NCI-H524 treated with DMSO at 0.1 percent for 48 hours (cell line): ENCODE results near the gene CAMK1.
A peak's percentile ranks its signal among the peaks of the same experiment; 100 is the strongest.

Source experiments
- DNase-seq: peaks from one replicate; lab custom pipeline; 2025; lab: John Stamatoyannopoulos, UW

The CAMK1 gene

DNA sequence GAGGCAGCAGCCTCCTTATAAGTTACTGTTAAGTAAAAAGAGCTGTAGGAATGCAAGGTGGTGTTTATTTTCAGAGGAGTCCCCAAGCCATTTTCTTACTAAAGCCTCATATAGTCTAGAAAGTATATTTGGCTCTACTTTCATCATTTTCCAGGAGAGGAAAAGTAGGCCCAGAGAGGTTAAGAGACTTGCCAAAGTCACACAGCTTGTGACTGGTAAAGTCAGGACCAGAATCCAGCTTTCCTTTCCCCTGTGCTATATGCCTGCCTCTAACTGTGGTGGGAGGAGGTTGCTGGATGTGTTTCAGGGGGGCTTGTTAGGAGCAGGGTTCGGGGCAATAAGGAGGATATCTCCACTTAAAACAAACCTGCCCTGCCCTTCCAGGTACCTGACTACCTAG is 27.2 kb downstream of the CAMK1 start:
- no peak for DNase-seq

DNA sequence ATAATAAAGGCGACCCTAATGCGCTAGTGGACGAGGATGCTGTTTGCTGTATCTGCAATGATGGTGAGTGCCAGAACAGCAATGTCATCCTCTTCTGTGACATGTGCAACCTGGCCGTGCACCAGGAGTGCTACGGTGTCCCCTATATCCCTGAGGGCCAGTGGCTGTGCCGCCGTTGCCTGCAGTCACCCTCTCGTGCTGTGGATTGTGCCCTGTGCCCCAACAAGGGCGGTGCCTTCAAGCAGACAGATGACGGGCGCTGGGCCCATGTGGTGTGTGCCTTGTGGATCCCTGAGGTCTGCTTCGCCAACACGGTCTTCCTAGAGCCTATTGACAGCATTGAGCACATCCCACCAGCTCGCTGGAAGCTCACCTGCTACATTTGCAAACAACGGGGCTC is 30.6 kb downstream of the CAMK1 start:
- DNase-seq, result no peak

DNA sequence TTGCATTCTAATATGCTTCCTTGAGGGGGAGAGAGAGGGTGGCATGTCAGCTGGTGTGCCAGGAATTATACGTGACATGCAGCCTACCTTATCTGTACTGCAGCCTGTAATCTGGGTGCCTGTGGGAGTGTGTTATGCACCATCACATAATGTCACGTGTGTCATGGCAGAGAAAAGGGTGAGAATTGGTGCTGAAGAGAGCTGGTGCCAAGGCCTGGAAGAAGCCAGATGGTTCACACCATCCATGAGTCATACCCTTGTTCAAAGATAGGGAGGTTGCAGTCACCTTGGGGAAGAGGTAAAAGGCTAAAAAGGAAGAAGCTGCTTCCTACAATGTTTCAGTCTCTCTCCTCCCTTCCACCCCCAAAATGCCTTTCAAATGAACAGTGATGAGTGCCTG is 32.9 kb downstream of the CAMK1 start:
- no peak for DNase-seq

DNA sequence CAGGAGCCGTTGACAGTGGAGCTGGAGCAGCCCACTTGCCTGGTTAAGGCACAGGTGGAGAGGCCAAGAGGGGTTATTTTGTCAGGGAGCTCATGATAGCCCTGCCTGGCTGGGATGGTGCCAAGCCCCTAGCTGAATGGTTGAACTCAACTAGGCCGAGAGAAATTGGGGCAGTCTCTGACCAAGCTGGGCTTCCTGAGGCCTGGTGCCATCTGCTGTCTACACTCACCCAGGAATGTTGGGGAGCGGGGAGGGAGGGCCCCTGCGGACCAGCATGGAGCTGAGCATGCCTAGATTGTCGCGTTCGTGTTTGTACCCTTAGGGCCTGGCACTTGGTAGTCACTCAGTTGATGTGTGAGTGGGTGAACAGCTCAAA is 37.0 kb downstream of the CAMK1 start:
- DNase-seq, result no peak

DNA sequence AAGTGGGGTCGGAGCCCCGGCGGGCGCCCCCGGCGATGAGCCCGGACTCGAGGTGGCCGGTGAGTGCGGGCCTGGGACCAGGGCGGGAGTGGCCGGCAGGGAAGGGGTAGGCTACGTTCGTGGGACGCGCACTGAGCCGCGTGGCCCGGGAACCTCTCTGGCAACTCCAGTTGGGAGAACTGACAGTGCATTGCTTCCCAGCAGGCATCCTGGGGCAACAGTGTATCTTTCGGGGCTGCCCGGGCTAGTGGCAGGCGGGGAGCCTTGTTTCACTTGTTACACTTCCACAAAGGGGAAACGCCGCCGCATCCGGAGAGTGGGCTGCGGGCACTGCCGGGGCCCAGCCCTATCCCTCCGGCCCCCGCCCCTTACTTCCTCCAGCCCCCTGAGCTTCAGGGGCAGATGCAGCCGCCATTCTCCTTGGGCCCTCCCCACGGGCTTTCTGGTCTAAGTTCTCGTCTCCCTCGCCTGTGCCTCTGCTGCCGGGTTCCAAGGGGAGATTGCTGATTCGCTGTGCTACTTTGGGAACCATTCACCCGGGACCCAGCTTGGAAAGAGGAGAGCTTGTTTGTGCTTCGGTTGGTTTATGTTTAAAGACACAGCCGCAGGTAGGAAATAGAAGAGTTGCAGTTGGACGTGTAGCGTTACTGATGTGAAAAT is 37.5 kb downstream of the CAMK1 start:
- DNase-seq, result no peak

DNA sequence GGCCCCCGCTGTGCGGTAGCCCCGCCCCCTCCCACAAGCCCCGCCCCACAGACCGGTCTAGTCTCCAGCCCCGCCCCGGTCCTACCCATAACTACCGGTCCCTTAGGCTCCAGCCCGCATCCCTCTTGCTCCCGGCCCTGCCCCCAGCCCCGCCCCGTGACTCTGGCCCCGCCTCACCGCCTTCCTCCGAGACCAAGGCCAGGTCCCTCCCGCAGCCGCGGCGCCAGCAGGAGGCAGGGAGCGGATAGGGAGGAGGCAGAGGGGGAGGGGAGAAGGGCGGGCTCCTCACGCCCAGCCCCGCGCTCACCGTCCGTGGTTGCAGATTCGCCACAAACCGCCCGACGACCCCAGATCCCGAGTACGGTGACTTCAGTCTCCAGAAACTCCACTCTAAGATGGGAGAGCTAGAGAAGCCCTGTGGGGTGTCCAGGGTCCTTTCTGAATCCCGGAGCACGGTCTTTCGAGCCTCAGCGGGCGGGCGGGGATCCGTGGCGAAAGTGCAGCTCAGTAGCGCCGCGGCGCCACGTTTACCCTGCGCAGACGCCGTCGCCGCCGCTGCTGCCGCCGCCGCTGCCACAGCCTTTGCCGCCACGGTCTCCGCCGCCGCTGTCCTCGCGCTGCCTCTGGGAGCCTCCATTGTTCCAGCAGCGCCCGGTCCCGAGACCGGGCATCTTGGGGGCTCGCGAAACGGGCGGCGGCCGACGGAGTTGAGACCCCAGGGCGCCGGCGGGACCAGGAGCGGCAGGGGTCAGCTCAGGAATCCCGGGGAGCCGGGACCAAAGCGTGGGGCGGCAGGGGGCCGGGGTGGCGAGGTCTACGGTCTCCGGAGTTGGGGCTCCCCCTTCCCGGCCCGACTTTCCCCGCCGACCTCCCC is 38.3 kb downstream of the CAMK1 start, which contains the start of gene BRPF1:
BRPF1 (plus strand) TSS at position 530 of the 874 bp plus-strand sequence. CDS start 2,406 bp downstream, outside the sequence.
- DNase-seq, result peak; percentile 73

DNA sequence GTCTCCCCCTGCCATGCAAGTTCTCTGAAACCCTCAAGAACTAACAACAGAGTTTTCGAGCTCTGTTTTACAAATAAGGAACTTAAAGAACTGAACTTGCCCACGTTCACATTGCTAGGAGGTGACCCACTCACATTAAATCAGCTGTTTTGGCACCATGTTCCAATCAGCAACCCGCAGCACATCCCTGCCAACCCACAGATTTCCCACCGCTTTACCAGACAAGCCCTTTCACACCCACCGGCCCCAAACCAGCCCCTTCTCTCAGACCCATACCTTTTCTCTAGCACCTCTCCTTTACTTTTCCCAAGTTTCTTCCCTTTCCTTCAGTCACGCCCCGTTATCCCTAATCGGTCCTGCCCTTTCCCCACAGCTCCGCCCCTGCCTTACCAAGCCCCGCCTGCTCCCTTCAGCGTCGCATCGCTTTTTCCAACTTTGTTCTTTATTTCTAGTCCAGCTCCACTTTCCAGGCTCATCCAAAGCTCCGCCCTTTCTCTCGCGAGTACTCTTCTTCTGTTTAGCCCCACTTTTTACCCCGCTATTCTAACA is 39.0 kb downstream of the CAMK1 start:
- DNase-seq, result no peak

DNA sequence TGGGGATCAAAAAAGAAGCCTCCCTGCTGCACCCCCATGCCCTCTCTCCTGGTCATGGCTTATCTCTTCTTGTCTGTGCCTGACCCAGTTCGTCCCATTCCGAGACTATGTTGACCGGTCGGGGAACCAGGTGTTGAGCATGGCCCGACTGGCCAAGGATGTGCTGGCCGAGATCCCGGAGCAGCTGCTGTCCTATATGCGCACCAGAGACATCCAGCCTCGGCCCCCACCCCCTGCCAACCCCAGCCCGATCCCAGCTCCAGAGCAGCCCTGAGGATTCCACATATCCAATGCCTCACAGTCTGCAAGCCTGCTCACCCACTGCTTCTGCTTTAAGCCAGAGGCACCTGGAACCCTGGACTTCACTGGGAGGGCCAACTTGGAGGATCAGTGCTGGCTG is 40.3 kb downstream of the CAMK1 start:
- DNase-seq, result no peak

DNA sequence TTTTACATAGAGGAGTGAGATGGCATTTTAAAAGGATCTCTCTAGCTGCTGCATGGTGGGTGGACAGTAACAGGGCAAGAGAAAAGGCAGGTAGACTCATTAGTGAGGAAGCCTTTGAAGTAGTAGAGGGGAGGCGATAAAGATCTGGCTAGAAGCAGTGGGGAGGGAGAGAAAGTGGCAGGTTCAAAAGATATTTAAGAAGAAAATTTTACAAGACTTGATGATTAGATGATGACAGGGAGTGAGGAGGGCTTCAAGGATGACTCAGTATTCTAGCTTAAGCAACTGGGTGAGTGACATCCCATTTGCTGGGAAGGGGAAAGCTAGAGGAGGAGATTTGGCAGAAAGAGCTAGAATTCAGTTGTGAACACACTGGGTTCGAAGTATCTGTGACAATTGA is 42.0 kb downstream of the CAMK1 start:
- no peak for DNase-seq

DNA sequence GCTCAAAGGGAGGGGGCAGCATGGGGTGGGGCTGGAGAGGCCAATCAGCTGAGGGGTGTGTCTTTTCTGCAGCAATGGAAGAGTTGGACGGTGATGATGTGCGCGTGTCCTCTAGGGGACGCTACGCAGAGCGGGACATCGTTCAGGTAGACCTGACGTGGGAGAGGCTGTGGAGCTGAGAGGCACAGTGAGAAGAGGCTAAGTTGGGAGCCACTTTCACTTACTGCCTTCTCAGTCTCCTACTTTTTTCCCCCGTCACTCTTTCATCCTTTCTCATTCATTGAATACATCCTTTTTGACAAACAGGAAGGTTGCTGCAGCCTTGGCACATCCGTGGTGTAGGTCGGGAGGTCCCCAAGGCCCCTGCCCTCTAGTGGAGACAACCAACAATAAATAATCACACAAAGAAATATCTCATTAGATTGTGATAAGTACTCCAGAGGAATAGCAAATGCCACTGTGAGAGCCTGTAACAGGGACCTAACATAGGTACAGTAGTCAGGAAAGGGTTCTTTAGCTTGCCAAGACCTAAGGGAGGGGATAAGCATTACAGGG is 42.6 kb downstream of the CAMK1 start:
- DNase-seq, result no peak

DNA sequence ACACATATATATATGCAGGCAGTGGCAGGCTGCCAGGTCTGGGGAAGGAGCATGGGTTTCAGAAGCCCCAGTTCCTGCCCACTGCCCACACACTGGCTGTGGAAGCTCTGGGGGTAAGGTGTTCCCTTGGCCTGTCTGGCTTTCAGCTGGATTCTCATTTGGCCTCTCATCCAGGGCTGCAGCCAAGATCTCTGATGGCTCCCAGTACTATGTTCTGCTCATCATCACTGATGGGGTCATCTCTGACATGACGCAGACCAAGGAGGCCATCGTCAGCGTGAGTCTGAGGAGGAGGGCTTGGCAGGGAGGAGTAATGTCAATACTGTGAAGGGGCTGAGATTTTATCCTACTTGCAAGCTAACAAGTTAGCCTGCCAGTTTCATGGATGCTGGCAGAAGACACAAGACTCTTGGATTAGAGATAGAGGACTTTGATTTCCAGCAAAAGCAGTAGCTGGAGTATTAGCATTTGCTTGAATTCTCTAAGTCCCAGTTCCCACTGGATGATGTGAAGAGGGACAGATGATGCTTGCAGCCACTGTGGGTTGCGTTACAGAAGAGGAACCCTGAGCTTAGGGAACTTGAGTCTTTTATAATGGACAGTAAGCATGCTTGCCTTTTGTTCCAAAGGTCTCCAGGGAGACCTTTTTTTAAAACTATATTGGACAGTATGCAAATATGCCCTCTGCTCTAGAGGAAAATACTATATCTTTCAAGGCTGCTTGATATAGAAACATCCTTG is 43.8 kb downstream of the CAMK1 start:
- DNase-seq, result no peak

DNA sequence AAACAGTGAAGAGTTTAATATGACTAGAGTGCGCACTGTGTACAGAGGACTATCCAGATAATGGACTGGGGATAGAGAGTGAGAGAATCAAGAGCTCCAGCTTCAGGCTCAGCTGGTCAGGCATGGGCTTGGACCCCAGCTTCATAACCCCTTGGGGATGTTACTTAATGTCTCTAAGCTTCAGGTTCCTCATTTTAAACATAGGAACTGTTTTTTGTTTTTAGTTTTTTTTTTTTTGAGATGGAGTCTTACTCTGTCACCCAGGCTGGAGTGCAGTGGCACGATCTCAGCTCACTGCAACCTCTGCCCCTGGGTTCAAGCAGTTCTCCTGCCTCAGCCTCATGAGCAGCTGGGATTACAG is 48.1 kb downstream of the CAMK1 start:
- DNase-seq, result no peak

DNA sequence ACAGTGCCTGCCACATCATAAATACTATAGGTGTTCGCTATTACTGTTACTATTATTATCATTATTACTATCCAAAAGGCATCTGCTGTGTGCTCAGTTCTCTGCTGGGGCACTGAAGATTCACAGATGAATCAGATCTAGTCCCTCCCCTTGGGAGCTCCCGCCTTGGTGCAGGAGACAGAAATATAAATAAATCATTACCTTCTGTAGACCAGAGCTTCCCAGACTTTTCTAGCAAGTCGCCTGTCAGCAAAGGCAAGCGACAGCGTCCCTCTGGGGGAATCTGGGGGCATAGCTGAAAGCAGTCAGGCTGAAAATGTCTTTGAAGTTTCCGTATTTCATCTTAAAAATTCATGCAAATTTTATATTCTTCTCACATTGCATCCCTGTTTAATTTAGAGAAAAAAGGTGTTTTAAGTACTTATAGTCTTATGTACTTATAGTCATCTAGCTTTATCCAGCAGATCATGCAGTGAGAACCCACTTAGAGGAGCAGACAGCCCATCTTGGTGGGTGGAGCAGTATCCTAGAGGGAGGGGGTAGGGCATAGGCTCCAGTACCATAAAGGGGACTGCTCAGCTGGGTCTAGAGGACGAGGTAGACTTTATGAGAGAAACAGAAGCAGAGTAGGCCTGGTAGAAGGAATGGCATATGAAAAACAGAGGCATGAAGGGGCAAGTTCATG is 48.6 kb downstream of the CAMK1 start:
- DNase-seq, result no peak

DNA sequence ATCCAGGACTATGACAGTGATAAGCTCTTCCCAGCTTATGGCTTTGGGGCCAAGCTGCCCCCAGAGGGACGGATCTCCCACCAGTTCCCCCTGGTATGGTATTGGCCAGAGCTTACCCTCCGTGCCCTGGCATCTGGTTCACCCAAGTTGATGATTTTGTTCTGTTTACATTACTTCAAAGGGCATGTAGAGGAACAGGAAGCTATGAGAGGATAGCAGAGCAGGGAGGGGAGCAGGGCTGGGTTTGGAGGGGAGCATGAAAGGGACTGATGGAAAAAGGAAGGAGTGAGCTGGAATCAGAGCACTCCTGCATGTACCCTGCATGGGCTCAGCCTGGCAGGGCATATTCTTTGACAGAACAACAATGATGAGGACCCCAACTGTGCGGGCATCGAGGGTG is 51.6 kb downstream of the CAMK1 start:
- DNase-seq, result no peak

DNA sequence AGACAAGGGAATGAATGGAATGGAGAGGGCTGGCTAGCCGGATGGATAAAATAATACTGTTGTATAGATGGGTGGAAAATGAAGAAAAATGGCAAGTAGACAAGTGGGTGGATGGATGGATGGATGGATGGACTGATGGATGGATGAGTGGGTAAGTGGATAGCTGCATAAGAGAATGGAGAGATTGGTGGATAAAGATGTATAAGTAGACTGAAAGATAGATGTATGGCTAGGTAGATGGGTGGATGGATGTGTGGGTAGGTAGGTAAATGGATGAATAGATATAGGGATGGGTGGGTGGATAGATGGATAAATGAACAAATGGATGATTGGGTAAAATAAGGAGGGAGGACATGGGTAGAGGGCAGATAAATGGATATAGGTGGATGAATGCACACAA is 52.2 kb downstream of the CAMK1 start:
- no peak for DNase-seq

DNA sequence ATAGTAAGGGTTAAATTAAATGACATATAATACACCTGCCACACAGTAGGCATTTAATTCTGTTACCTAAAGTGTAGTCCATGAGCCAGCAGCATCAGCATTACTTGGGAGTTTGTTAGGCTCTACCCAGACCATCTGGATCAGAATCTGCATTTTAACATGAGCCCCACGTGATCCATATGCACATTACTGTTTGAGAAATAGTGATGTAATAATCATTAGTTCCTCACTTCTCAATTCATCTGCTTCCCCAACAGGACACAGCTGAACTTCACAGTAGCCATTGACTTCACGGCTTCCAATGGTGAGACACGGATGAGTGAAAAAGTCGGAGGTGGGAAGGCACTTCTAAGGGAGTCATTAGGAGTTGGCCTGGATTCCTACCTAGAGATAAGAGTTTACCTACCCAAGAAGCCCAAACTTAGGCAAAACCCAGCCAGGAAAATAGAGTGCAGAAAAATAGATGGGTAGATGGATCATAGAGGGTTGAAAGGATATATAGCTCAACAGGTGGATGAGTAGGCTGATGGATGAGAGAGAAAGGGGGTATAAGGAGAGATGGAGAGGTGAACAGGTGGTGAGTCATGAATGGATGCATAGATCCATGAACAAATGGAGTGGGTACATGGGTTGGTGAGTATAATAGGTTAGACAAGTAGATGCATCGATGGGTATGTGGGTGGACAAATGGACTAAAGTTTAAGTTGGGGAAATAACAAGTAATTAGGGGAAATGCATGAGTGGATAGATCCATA is 52.8 kb downstream of the CAMK1 start:
- DNase-seq, result no peak

DNA sequence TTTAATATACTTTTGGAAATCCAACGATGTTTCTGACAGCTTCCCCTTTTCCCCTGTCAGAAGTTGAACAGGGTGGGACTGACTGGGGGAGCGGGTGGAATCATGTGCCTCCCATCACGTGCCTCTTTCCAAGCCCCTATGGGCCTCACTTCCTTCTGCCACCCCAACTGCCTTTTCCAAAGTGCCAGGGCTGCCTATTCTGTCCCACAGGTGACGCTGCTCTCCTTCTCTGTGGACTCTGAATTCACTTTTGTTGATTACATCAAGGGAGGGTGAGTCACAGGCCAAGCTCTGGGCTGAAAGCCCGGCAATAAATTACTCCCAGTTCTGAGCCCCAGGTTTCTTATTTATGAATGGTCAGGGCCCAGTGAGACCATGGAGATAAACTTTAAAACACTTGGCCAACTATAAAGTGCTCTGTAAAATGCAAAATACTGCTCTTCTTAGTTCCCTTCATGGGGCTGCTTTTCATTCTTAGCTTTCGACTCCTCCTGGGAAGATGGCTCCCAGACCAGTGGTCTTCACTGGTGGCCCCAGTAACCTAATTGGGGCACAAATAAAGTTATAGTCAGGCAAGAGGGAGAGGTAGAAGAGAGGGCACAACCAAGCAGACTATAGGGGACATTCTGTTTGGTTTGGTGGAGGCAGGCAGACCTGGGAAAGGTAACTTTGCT is 53.8 kb downstream of the CAMK1 start:
- DNase-seq, result no peak

DNA sequence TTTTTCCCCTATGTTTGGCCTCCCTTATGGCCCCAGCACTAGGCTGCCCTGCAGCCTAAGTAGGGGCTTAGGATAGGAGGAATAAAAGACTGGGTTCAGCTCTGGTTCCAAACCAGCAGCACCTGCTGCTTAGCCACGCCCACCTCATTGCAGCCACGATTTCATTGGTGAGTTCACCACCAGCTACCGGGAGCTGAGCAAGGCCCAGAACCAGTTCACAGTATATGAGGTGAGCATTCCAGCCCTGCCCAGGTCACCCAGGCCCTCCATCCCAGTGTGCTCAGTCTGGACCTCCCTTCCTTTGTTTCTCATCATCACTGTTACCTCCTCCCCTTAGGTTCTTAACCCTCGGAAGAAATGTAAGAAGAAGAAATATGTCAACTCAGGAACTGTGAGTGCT is 54.6 kb downstream of the CAMK1 start:
- DNase-seq, result no peak

DNA sequence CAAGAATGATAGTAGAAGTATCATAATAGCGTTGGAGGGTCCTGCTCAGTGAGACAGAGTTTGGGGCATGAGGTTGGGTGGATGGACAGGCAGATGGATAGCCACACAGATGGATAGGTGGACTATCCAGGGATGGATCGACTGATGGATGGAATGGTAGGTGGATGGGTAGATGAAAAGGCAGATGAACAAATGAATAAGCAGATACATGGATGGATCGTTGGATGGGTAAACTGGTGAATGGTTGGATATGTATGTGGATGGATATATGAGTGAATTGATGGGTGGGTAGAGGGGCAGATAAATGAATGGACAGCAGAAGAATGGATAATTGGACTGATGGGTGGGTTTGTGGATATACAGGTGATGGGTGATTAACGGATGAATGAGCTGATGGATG is 56.6 kb downstream of the CAMK1 start:
- DNase-seq, result no peak

DNA sequence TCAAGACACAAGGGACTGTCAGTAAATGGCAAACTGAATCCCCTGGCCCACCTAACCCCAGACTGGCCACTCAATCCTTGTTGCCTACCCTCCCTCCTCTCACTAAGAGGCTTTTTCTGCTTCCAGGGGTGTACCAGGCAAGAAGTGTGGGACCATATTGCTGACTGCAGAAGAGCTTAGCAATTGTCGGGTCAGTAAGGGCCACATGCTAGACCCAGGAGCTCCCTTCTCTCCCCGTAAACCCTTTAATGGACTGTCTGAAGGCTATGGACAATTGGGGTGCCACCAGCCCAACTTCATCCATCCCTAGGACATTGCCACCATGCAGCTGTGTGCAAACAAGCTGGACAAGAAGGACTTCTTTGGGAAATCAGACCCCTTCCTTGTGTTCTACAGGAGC is 57.3 kb downstream of the CAMK1 start:
- DNase-seq, result no peak
